GM12878 (cell line): ENCODE measurements around the gene SLC13A4. TPM values are rescaled to one million over a fixed set of nuclear protein-coding genes. Genes with fewer than 3 reads are reported as not detected.
"Not testable (repeated sequence)": the region's sequence is repeated elsewhere in the genome, so short reads cannot be mapped to it uniquely, and the experiment has no call there.

Experiments used
- ATAC-seq: fragments of 200-7000 bp; cut with Tn5 transposase; 3 replicates; pipeline ENCODE4 v1.9.1; 2020; ENCODE audit warnings: mild to moderate bottlenecking, moderate library complexity
- BruUV-seq: library from RNA; stranded (reverse); fragments of 400-500 nt; replicated peaks from 2 replicates; lab custom pipeline; 2021; lab: Mats Ljungman, UMichigan
- CTCF ChIA-PET: fragments of 300-600 bp; sonication (Branson Sonifier 250); formaldehyde crosslinking; extraction: SDS; loops from one replicate; lab custom pipeline; 2021; ENCODE audit warnings: inconsistent platforms; lab: Yijun Ruan, JAX
- POLR2A ChIA-PET: fragments of 350-600 bp; formaldehyde crosslinking; extraction: SDS; loops from one replicate; lab custom pipeline; 2021; ENCODE audit warnings: inconsistent platforms; lab: Charles Lee
- RAD21 ChIA-PET: fragments of 300-600 bp; sonication (Branson Sonifier 250); formaldehyde crosslinking; loops from one replicate; lab custom pipeline; 2023; ENCODE audit warnings: antibody characterized with exemption; ENCODE audit not compliant: unreplicated experiment; lab: Charles Lee
- SMC1A ChIA-PET: fragments of 300-600 bp; sonication (Branson Sonifier 250); formaldehyde crosslinking; loops from one replicate; lab custom pipeline; 2023; ENCODE audit not compliant: unreplicated experiment, uncharacterized antibody; lab: Charles Lee
- DNase-seq: peaks from one replicate; pipeline ENCODE4 v3.0.0-alpha.2; 2011; ENCODE audit warnings: low read depth, low spot score
- FAIRE-seq: peaks from 3 replicates; lab custom pipeline; 2011; peaks lifted over from hg19 to GRCh38; lab: Jason Lieb, UNC
- H2AFZ ChIP-seq: 2 replicates; pipeline ENCODE4 v1.6.0; 2011; ENCODE audit warnings: low read depth, low read length, control low read depth; ENCODE audit not compliant: control insufficient read depth
- H3K27ac ChIP-seq: 2 replicates; pipeline ENCODE4 v1.5.1; 2011; ENCODE audit warnings: control low read depth; ENCODE audit not compliant: control insufficient read depth, insufficient read depth
- H3K27me3 ChIP-seq, 2 experiments: replicated peaks in 1 of 2; 2 replicates each; pipeline versions ENCODE4 v1.6.0 to v1.6.1; 2011; ENCODE audit warnings: low read length in 1 of 2; ENCODE audit not compliant: control insufficient read depth in 2 of 2, insufficient read depth in 2 of 2
- H3K36me3 ChIP-seq, 2 experiments: 2 replicates each; pipeline ENCODE4 v1.5.1; 2011; ENCODE audit warnings: low read length in 1 of 2; ENCODE audit not compliant: control insufficient read depth in 2 of 2, insufficient read depth in 2 of 2
- H3K4me1 ChIP-seq: 2 replicates; pipeline ENCODE4 v1.6.1; 2011; ENCODE audit warnings: mild to moderate bottlenecking, low read length, moderate library complexity, mixed read lengths; ENCODE audit not compliant: control insufficient read depth, insufficient read depth
- H3K4me2 ChIP-seq: 2 replicates; pipeline ENCODE4 v1.6.0; 2011; ENCODE audit warnings: control low read depth; ENCODE audit not compliant: control insufficient read depth, insufficient read depth
- H3K4me3 ChIP-seq: fragments of 200-600 bp; sonication (generic); 2 replicates; pipeline ENCODE4 v1.5.1; 2016
- H3K79me2 ChIP-seq: 2 replicates; pipeline ENCODE4 v1.6.0; 2011; ENCODE audit warnings: low read length; ENCODE audit not compliant: control insufficient read depth, insufficient read depth
- H3K9ac ChIP-seq: 2 replicates; pipeline ENCODE4 v1.8.0; 2011; ENCODE audit warnings: low read length, control low read depth, mixed read lengths; ENCODE audit not compliant: control insufficient read depth, insufficient read depth
- H3K9me3 ChIP-seq: replicated peaks from 3 replicates; pipeline ENCODE4 v1.5.1; 2011; ENCODE audit warnings: mild to moderate bottlenecking, low read length; ENCODE audit not compliant: control insufficient read depth, insufficient read depth
- H4K20me1 ChIP-seq: 2 replicates; pipeline ENCODE4 v1.6.0; 2011; ENCODE audit not compliant: control insufficient read depth, insufficient read depth
- CREB1 ChIP-seq: IDR thresholded peaks from 2 replicates; pipeline ENCODE4 v1.6.1; 2012; ENCODE audit warnings: low read depth, mild to moderate bottlenecking, inconsistent platforms
- EED ChIP-seq: sonication (generic); IDR thresholded peaks from 2 replicates; pipeline ENCODE4 v1.6.1; 2016; ENCODE audit warnings: antibody characterized with exemption, low read depth
- ESRRA ChIP-seq: IDR thresholded peaks from 2 replicates; pipeline ENCODE4 v1.6.1; 2012; ENCODE audit warnings: mild to moderate bottlenecking, low read length, improper control_type of control experiment
- KAT2A ChIP-seq: conservative IDR thresholded peaks from 2 replicates; pipeline ENCODE4 v1.6.1; 2011; ENCODE audit warnings: low read depth, low read length; ENCODE audit not compliant: control insufficient read depth
- MTA2 ChIP-seq: fragments of 450-650 bp; IDR thresholded peaks from 2 replicates; pipeline ENCODE4 v1.6.1; 2016; ENCODE audit warnings: low read depth, mild to moderate bottlenecking, moderate library complexity
- PML ChIP-seq: IDR thresholded peaks from 2 replicates; pipeline ENCODE4 v1.6.1; 2012; ENCODE audit warnings: low read length, inconsistent platforms
- SMC3 ChIP-seq: IDR thresholded peaks from 2 replicates; pipeline ENCODE4 v1.6.1; 2011; ENCODE audit warnings: low read length, improper control_type of control experiment, borderline replicate concordance
- TARDBP ChIP-seq: IDR thresholded peaks from 2 replicates; pipeline ENCODE4 v1.6.1; 2016; ENCODE audit warnings: borderline replicate concordance
- ZSCAN29 ChIP-seq: fragments of 450-650 bp; IDR thresholded peaks from 2 replicates; pipeline ENCODE4 v1.6.1; 2017; ENCODE audit warnings: mild to moderate bottlenecking, moderate library complexity
- WGBS: methylation state at CpG from one replicate; pipeline ENCODE4 v1.1.6; 2016; ENCODE audit warnings: low lambda C conversion rate; ENCODE audit not compliant: insufficient replicate concordance, insufficient coverage; ENCODE audit errors: missing lambda C conversion rate; 5-methylcytosine and 5-hydroxymethylcytosine counted together
- in situ Hi-C: fragments of 300-500 bp; cut with MboI; formaldehyde crosslinking; loops from 9 replicates; pipeline ENCODE4 v1.14.3; 2018; ENCODE audit warnings: mixed read lengths
- intact Hi-C: fragments of 100-400 bp; cut with micrococcal nuclease; formaldehyde crosslinking; loops from one replicate; pipeline ENCODE4 v1.14.2; 2022; ENCODE audit not compliant: unreplicated experiment
- polyA plus RNA-seq, 11 experiments: library from polyadenylated mRNA; depleted of rRNA in 4 of 11; unstranded in 6 of 11; stranded (reverse) in 5 of 11; fragments of >200 nt; fragmentation: Nextera tagmentation in 4 of 11; fragmentation: Illumina TruSeq in 1 of 11; extraction: Ambion mirVana in 4 of 11; extraction: Trizol in 1 of 11; gene quantifications; 1 replicate in 1 of 11; 2 replicates in 10 of 11; pipeline versions ENCODE4 v1.2.1 to v1.2.3, GENCODE V29; 2011 to 2016; ENCODE audit warnings: inconsistent platforms in 2 of 11, missing spikeins in 2 of 11, low read depth in 1 of 11
- total RNA-seq, 4 experiments: library from RNA; depleted of rRNA in 3 of 4; stranded (reverse); fragments of >200 nt in 3 of 4; fragmentation: Illumina TruSeq in 1 of 4; extraction: Trizol in 1 of 4; gene quantifications; 2 replicates each; pipeline versions ENCODE4 v1.2.1 to v1.2.3, GENCODE V29; 2013 to 2021
- TF ChIP-seq, protein P1 (sequence below): fragments of 450-650 bp; IDR thresholded peaks from 2 replicates; pipeline ENCODE4 v1.6.1; 2017; ENCODE audit warnings: mild to moderate bottlenecking, low read depth, inconsistent platforms; ENCODE audit not compliant: poor library complexity, severe bottlenecking
- TF ChIP-seq, protein P2 (sequence below): fragments of 450-650 bp; IDR thresholded peaks from 2 replicates; pipeline ENCODE4 v1.6.1; 2017; ENCODE audit warnings: low read depth, mild to moderate bottlenecking, moderate library complexity
- TF ChIP-seq, protein P3 (sequence below): fragments of 450-650 bp; formaldehyde crosslinking; IDR thresholded peaks from 2 replicates; pipeline ENCODE4 v1.4.0; 2022; ENCODE audit warnings: mild to moderate bottlenecking, moderate library complexity

Gene SLC13A4
- total and polyA plus RNA-seq, 10 of the 15 experiments (the other 5 are each of a cell fraction or from before 2014, with no cell fraction given), result 0.14 to 0.23 (median 0.20) TPM; not detected in 7

DNA sequence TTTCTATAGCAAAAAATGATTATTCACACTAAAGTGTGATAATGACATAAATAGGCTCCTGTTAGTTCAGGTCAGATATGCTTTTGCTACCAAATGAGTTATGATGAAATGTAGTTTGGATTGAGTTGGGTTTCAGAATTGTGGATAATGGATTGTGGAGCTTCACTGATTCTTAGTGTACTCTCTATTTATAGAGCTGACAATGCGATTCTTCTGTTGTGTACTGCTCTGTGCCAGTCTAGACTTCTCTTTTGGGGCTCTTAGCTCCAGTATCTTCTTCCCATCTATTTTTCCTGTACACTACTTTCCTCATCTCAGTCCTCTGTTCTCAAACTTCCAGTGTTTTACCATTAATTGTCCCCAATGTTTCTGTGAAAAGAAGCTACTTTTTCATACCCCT lies 58.2 kb downstream of the SLC13A4 start (continued):
- TF ChIP-seq, protein P1, sequence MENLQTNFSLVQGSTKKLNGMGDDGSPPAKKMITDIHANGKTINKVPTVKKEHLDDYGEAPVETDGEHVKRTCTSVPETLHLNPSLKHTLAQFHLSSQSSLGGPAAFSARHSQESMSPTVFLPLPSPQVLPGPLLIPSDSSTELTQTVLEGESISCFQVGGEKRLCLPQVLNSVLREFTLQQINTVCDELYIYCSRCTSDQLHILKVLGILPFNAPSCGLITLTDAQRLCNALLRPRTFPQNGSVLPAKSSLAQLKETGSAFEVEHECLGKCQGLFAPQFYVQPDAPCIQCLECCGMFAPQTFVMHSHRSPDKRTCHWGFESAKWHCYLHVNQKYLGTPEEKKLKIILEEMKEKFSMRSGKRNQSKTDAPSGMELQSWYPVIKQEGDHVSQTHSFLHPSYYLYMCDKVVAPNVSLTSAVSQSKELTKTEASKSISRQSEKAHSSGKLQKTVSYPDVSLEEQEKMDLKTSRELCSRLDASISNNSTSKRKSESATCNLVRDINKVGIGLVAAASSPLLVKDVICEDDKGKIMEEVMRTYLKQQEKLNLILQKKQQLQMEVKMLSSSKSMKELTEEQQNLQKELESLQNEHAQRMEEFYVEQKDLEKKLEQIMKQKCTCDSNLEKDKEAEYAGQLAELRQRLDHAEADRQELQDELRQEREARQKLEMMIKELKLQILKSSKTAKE, result no peak
- TF ChIP-seq MTA2 (no peak), EED (no peak), PML (no peak), TARDBP (no peak), KAT2A (no peak), SMC3 (no peak), CREB1 (no peak), ZSCAN29 (no peak), ESRRA (no peak)
- TF ChIP-seq, protein P2, sequence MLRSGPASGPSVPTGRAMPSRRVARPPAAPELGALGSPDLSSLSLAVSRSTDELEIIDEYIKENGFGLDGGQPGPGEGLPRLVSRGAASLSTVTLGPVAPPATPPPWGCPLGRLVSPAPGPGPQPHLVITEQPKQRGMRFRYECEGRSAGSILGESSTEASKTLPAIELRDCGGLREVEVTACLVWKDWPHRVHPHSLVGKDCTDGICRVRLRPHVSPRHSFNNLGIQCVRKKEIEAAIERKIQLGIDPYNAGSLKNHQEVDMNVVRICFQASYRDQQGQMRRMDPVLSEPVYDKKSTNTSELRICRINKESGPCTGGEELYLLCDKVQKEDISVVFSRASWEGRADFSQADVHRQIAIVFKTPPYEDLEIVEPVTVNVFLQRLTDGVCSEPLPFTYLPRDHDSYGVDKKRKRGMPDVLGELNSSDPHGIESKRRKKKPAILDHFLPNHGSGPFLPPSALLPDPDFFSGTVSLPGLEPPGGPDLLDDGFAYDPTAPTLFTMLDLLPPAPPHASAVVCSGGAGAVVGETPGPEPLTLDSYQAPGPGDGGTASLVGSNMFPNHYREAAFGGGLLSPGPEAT, result no peak
- TF ChIP-seq, protein P3, sequence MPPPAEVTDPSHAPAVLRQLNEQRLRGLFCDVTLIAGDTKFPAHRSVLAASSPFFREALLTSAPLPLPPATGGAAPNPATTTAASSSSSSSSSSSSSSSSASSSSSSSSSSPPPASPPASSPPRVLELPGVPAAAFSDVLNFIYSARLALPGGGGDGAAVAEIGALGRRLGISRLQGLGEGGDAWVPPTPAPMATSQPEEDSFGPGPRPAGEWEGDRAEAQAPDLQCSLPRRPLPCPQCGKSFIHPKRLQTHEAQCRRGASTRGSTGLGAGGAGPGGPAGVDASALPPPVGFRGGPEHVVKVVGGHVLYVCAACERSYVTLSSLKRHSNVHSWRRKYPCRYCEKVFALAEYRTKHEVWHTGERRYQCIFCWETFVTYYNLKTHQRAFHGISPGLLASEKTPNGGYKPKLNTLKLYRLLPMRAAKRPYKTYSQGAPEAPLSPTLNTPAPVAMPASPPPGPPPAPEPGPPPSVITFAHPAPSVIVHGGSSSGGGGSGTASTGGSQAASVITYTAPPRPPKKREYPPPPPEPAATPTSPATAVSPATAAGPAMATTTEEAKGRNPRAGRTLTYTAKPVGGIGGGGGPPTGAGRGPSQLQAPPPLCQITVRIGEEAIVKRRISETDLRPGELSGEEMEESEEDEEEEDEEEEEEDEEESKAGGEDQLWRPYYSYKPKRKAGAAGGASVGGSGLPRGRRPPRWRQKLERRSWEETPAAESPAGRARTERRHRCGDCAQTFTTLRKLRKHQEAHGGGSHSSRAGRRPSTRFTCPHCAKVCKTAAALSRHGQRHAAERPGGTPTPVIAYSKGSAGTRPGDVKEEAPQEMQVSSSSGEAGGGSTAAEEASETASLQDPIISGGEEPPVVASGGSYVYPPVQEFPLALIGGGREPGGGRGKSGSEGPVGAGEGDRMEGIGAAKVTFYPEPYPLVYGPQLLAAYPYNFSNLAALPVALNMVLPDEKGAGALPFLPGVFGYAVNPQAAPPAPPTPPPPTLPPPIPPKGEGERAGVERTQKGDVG (CRISPR knock-in tag), result no peak

DNA sequence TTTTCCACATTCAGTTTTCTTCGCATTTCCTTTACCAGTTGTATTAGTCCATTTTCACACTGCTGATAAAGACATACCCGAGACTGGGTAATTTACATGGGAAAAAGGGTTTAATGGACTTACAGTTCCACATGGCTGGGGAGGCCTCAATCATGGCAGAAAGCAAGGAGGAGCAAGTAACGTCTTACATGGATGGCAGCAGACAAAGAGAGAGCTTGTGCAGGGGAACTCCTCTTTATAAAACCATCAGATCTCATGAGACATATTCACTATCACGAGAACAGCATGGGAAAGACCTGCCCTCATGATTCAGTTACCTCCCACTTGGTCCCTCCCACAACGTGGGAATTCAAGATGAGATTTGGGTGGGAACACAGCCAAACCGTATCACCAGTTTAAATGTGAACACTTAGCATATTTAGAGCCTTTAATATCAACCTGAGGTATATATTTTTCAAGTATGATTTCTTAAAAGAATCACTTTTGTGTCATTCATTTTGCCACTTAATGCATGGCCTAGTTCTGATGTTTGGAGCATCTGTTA lies 59.1 kb downstream of the SLC13A4 start:
- RAD21 ChIA-PET, H3K27me3 ChIP-seq, H3K9me3 ChIP-seq, H3K36me3 ChIP-seq, FAIRE-seq, H3K27ac ChIP-seq, H3K4me2 ChIP-seq, H3K4me3 ChIP-seq, H4K20me1 ChIP-seq, H3K9ac ChIP-seq, H3K4me1 ChIP-seq, POLR2A ChIA-PET, BruUV-seq, SMC1A ChIA-PET, ATAC-seq, H2AFZ ChIP-seq, DNase-seq: not testable (repeated sequence)
- in situ Hi-C loops, result loop anchor here (10.0 kb wide), 1 partner anchor 306 kb away; the partner anchor contains the start of gene MTPN
- H3K79me2 ChIP-seq, result peaks cover 16% of the 10 kb centered on the region
- 80% methylated on average over 6 of the region's 6 CpGs for WGBS
- intact Hi-C loops, result loop anchor here (10.0 kb wide), 1 partner anchor 306 kb away; the partner anchor contains the start of gene MTPN
- CTCF ChIA-PET, result interaction anchor here (2.5 kb wide), 1 partner anchor 24 kb away, joined by 9 read pairs; no protein-coding TSS in a partner anchor
